Breast epithelium (tissue), 3 donors: ENCODE measurements around the gene ISLR.

ENCODE experiments used
- CTCF ChIP-seq, 3 donors: fragments of 450-650 bp; IDR thresholded peaks; one replicate each; pipeline ENCODE4 v1.5.1; 2016 to 2017; ENCODE audit warnings: antibody characterized with exemption in 3 of 3, mild to moderate bottlenecking in 3 of 3, moderate library complexity in 3 of 3
- POLR2A ChIP-seq: fragments of 450-650 bp; IDR thresholded peaks from one replicate; pipeline ENCODE4 v1.6.1; 2016; ENCODE audit warnings: antibody characterized with exemption, mild to moderate bottlenecking, moderate library complexity
- POLR2AphosphoS5 ChIP-seq, 3 donors: sonication (generic); formaldehyde crosslinking; IDR thresholded peaks; one replicate each; pipeline ENCODE4 v1.6.1; 2017; ENCODE audit warnings: antibody characterized with exemption in 3 of 3

- no peak for TF ChIP-seq CTCF (IDR thresholded peaks at IDR 0.05)
- peak in 2 of 3 donors; percentile 12 for TF ChIP-seq POLR2AphosphoS5 (IDR thresholded peaks at IDR 0.05)
- TF ChIP-seq POLR2A = no peak
These were observed at the start of gene ISLR for GRCh38 chr15:74173380-74174218.
